NCI-H526 (cell line): ENCODE results near the gene DYNLL1.
"Not testable (repeated sequence)": the region's sequence is repeated elsewhere in the genome, so short reads cannot be mapped to it uniquely, and the experiment has no call there.

Experiments used
- DNase-seq, 2 experiments: peaks; one replicate each; lab custom pipeline; 2025; lab: John Stamatoyannopoulos, UW

DYNLL1 gene

DNA sequence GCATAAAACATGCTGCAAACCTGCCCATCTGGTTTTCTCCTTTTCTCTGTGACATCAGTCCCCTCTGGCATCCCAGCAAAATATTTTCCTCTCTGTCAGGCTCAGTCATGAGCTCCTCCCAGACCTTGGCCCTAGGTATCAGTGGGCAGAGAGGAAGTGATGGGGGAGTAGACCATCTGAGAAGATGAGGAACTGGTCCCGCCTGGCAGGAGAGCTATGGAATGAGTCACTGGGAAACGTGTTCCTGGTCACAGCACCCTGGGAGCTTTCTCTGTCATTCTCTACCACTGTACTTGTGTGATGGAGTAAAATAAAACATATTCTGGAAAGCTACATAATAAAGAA, 21.3 kb upstream of the DYNLL1 start:
- DNase-seq = peak in 1 of 2 experiments; percentile 10

GRCh38 chr12:120475643-120476042, 20.3 kb upstream of the DYNLL1 start:
- DNase-seq = no peak

DNA sequence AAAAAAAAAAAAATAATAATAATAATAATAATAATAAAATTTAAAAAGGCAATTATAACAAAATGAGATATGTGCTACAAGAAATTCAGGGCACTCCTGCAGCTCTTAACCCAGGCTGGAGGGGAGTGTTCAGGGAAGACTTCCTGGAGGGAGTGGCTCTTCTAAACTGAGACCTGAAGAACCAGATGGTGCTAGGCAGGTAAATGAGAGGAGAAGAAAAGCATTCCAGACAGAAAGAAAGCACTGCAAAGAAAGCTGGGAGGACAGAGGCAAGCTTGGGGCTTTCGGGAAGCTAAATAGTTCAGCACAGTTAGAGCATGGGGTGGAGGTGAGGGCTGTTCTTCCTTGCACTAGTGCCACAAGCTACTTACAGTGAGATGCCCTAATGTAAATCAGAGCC, 16.5 kb upstream of the DYNLL1 start:
- no peak for DNase-seq

GRCh38 chr12:120480211-120480610, 15.7 kb upstream of the DYNLL1 start:
- DNase-seq = no peak

DNA sequence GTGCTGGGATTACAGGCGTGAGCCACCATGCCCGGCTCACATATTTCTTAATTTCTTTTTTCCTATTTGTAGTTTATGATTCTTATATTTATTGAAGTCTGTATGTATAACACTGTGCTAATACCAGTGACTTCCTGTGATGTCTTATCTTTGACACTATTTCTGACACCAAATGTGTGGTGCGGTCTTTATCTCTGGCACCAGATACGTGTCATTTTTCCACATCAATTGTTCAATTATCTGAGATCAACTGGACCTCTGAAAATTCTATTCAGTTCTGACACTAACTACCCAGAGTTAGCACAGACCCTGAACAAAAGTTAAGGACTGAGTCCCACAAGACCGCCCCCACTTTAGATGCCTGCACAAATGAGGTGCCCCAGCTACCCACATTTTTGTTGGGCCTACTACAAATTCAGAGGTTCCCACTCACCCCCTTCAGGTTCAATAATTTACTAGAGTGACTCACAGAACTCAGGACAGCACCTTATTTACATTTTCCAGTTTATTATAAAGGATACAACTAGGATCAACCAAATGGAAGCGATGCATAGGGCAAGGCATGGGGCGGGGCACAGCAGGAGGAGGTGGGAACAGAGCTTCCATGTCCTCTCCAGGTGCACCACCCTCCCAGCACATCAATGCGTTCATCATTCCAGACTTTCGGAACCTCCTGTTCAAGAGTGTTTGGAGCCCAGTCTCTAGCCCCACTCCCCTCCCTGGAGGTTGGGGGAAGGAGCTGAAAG, 14.7 kb upstream of the DYNLL1 start:
- no peak for DNase-seq

DNA sequence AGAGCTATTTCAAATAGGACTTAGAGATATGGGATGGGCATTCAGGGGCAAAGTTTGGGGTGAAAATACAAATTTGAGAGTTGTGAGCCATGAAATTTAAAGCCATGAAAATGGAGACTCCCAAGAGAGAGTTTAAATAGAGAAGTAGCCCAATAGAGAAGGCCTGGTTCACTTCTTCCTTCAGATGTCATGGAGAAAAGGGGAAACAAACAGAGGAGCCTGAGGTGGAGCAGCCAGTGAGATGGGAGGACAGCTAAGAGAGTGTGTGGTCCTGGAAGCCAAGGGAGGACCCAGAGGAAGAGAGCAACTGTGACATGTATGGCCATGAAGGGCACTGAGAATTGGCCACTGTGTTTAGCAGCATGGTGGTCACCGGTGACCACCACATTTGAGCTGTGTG, 12.3 kb upstream of the DYNLL1 start:
- no peak for DNase-seq

DNA sequence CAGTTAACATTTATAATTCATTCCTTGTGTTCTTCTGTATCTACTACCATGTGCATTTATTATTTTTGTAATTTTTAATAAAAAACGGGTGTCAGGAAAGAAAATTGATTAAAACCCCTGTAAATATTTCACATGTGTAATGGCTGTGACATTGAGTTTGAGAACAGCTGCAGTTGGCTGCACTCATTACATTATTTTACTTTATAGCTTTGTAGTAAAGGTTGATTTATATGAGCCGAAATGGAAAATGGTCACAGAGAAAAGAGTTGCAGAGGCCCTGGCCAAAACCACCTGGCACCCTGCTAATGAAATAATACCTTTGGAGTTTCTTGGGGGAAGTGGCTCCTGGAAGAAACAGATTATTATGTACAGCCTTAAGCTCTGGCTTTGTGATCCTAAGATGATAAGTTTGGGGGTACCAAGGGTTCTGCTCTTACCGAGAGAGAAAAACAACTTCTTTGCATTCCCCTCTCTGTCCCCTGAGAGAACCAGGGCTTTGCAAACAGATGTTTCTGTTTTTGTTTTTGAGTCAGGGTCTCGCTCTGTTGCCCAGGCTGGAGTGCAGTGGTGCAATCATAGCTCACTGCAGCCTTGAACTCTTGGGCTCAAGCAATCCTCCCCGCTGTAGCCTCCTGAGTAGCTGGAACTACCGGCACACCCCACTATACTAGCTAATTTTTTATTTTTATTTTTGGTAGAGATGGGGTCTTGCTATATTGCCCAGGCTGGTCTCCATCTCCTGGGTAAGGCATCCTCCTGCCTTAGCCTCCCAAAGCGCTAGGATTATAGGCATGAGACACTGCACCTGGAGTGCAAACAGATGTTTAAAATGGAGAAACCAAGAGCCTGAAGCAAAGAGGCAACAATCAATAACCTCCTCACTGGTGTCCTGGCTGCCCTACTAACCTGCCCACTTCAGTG, 9.7 kb upstream of the DYNLL1 start:
- DNase-seq = no peak

DNA sequence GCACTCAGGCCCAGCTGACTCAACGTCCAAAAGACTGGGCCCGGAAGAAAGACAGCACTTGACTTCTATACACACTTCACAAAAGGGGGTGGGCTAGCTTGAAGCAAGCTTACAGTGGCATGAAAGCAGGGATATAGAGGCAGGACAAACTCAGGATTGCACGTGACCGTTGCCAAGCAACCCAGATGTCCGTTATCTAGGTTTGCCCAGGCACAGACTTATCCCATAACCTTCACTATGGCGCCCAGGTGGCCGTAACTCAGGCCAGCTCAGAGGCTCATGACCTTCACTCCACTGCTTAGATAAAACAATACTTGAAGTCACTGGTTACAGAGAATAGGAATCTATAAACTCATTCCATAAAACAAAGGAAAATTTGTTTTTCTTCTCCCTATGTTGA, 8.4 kb upstream of the DYNLL1 start:
- DNase-seq = not testable (repeated sequence)

GRCh38 chr12:120488057-120488640, 7.8 kb upstream of the DYNLL1 start:
- no peak for DNase-seq

- no peak for DNase-seq
These were observed 6.9 kb upstream of the DYNLL1 start for GRCh38 chr12:120489018-120489417.

DNA sequence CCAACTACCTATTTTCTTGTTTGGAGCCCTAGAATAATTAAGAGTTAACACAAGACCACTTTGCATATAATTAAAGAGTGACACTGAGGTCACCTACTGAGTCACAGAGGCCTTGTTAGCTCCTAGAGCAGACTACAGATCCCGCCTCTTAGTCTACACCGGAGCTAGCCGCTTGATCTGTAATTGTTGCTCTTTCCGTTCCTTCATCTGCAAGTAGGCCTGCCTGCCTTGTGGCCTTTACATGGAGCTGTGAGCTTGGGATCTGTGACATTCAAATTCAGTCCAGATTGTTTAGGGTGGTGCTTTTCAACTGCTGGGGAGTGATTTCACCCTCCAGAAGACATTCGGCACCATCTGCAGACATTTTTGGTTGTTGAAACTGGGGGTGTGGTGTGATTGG, 5.6 kb upstream of the DYNLL1 start:
- DNase-seq = no peak

DNA sequence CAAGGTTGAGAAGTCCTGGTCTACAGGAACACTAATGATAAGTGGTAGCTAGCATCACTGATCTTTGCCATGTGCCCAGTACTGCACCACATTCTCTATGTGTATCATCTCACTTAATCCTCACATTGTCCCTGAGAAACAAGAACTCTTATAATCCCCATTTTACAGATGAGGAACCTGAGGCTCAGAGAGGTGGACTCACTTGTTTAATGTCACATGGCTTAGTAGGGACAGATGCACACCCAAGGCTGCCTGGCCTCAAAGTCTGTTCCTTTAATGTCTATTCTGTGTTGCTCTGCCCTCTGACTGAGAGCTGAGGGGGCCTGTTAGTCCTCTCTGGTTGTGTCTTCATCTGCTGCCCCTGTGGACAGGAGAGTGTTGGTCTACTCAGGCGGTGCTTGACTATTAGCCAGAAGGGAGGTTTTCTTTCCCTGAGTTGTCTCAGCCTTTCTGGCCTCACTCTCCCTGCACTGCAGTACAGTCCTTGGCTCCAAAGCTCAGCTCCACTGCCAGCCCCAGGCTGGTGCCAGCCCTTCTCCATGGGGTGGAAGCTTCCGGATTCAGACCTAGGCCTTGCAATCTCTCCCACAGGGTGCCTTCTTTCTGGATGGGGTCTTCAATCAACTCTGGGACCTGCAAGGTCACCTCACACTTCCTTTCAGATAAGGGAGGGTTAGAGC, 4.9 kb upstream of the DYNLL1 start:
- no peak for DNase-seq

DNA sequence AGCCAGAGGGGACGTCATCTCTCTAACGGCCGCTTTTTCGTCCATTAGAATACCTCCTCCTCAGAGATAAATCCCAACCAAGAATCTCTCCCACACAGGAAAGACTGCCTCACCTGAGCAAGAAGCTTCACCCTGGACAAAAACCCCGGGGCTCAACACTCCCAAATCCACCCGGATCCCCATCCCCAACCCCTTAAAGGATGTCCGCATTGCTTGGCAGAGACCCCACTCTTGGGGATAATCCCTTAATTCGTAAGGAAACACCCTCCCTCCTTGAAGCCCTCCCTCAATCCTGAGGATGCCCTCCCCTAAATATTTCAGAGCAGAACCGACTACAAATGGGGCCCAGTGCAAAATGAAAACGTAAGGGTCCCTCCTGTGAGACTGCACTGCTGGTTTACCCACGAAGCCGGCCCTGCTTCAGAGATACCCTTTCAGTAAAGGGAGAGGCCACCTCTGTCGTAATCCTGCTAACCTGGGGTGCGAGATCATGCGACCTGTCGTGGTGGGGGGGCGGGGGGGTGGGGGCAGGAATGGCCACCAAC, 655 bp upstream of the DYNLL1 start:
- peak in 1 of 2 experiments; percentile 28 for DNase-seq

- peak in 1 of 2 experiments; percentile 56 for DNase-seq
These were observed 764 bp downstream of the DYNLL1 start for GRCh38 chr12:120496413-120497340.

GRCh38 chr12:120497524-120498150, 1.7 kb downstream of the DYNLL1 start:
- DNase-seq = no peak

GRCh38 chr12:120498870-120499515, 3.1 kb downstream of the DYNLL1 start:
- no peak for DNase-seq

- DNase-seq = no peak
These were observed 4.7 kb downstream of the DYNLL1 start for GRCh38 chr12:120500581-120500980.

GRCh38 chr12:120504587-120504986, 8.7 kb downstream of the DYNLL1 start:
- no peak for DNase-seq

- DNase-seq = no peak
These were observed 12.6 kb downstream of the DYNLL1 start for GRCh38 chr12:120508537-120508936.

- DNase-seq = no peak
These were observed 18.1 kb downstream of the DYNLL1 start for GRCh38 chr12:120514002-120514401.
